ENCODE results near the gene CDH13. TPM values are rescaled to one million over a fixed set of nuclear protein-coding genes. Genes with fewer than 3 reads are reported as not detected.

CDH13 gene
- total RNA-seq, 1 donor from 2014 or later: 161 TPM

DNA sequence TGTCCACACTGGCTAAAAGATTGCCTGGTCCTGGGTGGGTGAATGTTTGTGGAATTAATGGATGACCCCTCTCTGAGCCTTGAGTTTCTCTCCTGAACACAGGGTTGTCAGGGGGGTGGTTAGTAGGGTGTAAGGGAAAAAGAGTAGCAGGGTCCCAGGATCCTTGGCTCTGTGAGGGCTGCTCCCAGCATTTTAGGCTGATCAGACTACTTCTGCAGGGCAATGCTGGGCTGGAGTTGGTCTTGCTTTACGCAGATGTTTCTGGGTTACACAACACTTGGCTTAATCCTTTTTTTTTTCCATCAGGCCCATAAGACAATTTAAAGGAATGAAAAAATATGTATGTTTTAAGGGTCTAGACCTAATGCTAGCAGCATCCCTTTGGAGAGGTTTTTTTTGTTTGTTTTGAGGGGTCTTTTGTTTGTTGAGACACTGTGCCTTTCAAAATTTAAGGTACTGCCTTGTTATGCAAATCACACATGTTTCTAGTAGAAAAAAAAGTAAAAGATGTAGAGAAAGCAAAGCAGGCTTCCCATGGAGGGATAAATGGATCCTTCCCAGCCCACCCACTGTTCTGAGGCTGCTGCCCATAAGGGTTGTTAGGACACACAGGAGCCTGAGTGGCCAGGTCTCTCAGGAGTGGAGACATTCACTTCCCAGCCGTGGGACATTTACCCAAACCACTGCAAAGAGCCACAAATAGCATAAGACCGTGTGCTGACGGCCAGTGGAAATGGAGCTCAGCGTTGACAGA is 955.4 kb downstream of the CDH13 start:
- no peaks in the 10 kb centered on the region for H3K4me1 ChIP-seq
- H3K27me3 ChIP-seq (ENCODE audit: low read depth): no peaks in the 10 kb centered on the region
- no peaks in the 10 kb centered on the region for H3K36me3 ChIP-seq
- no peak overlapping the region for H3K4me3 ChIP-seq
- TF ChIP-seq, protein P1, sequence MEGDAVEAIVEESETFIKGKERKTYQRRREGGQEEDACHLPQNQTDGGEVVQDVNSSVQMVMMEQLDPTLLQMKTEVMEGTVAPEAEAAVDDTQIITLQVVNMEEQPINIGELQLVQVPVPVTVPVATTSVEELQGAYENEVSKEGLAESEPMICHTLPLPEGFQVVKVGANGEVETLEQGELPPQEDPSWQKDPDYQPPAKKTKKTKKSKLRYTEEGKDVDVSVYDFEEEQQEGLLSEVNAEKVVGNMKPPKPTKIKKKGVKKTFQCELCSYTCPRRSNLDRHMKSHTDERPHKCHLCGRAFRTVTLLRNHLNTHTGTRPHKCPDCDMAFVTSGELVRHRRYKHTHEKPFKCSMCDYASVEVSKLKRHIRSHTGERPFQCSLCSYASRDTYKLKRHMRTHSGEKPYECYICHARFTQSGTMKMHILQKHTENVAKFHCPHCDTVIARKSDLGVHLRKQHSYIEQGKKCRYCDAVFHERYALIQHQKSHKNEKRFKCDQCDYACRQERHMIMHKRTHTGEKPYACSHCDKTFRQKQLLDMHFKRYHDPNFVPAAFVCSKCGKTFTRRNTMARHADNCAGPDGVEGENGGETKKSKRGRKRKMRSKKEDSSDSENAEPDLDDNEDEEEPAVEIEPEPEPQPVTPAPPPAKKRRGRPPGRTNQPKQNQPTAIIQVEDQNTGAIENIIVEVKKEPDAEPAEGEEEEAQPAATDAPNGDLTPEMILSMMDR (IDR thresholded peaks at IDR 0.05; ENCODE audit: borderline replicate concordance): no peak
- intact Hi-C loops (cut with micrococcal nuclease): loop anchor here (10.0 kb wide), 1 partner anchor 67 kb away; no protein-coding TSS in a partner anchor
- DNase-seq: no peak
- H3K9me3 ChIP-seq (replicated peaks): no peaks in the 10 kb centered on the region
- no peak overlapping the region for H3K27ac ChIP-seq (replicated peaks)

DNA sequence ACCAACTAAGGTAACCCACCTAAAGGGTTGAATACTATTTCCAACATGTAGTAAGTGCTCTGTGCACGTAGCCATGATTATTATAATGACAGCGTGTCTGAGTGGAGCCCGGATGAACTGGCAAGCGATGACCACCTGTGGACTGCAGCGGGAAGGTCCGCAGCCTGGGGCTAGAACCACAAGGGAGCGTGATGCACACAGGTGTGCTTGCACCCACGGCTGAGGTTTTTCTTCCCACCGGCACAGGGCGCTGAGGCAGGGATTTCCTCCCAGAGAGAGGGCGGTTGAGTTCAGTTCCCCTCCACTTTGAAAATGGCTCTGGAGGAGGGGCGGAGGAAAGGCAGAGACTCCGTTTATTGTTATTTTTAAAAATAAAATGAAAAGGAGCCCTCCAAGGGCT is 959.3 kb downstream of the CDH13 start:
- H3K4me3 ChIP-seq: no peak overlapping the region
- no peaks in the 10 kb centered on the region for H3K36me3 ChIP-seq
- H3K27me3 ChIP-seq (ENCODE audit: low read depth): no peaks in the 10 kb centered on the region
- H3K27ac ChIP-seq (replicated peaks): no peak overlapping the region
- intact Hi-C loops (cut with micrococcal nuclease): loop anchor here (10.0 kb wide), 1 partner anchor 71 kb away; no protein-coding TSS in a partner anchor
- DNase-seq: no peak
- H3K9me3 ChIP-seq (replicated peaks): no peaks in the 10 kb centered on the region
- TF ChIP-seq, protein P1 (IDR thresholded peaks at IDR 0.05; ENCODE audit: borderline replicate concordance): no peak
- H3K4me1 ChIP-seq: no peaks in the 10 kb centered on the region

DNA sequence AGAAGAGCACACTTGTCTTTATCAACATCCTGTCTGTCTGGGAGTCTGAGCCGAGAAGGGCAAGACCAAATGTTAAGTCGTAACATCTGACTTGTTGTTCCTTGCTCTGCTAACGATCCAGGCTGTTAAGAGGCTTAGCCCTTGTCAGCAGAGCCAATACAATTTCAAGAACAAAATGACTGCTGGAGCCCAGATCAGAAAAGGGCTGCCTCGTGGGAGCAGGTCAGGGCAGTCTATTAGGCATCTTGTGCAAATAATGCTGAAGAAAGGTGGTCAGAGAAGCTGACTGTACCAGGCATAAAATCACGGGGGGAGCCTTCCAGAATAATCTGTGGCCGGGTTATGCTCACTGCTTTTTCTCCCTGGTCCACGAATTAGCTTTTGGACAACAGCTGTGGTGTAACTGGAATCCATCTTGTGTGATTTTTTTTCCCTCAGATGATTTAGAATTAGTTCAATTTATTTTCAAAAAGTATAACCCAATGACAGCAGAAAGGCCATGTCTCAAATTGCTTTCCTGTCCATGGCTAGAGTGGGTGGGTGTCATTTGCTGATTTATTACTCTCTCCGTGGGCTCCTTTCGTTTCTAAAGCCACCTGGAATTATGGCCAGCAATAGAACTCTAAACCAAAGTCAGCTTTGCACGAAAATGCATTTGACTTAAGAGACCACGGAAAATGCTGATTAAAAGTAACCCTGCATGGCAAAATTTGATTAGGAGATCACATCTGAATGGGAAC is 959.9 kb downstream of the CDH13 start:
- H3K27ac ChIP-seq (replicated peaks): no peak overlapping the region
- H3K4me1 ChIP-seq: no peaks in the 10 kb centered on the region
- no peaks in the 10 kb centered on the region for H3K9me3 ChIP-seq (replicated peaks)
- DNase-seq: no peak
- TF ChIP-seq, protein P1 (IDR thresholded peaks at IDR 0.05; ENCODE audit: borderline replicate concordance): no peak
- no peaks in the 10 kb centered on the region for H3K36me3 ChIP-seq
- no peaks in the 10 kb centered on the region for H3K27me3 ChIP-seq (ENCODE audit: low read depth)
- H3K4me3 ChIP-seq: no peak overlapping the region
- intact Hi-C loops (cut with micrococcal nuclease): loop anchor here (10.0 kb wide), 1 partner anchor 72 kb away; no protein-coding TSS in a partner anchor

DNA sequence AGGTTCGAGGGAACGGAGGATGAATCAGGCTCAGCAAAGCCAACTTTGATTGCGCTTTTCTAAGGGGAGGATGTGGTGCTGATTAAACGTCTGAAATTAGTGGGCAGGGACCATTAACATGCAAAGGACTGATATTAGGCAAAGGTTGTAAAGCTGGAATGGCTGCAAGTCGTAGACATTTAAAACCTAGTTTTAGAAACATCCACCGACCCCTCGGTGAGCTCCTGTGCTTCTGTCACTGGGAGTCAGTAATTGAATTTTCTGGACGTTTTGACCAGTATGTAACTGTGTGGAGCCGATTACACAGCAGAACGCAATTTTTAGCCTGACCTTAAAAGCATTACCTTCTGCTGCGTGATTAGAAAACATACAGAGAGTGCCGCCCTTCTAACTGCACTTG is 960.4 kb downstream of the CDH13 start:
- intact Hi-C loops (cut with micrococcal nuclease): loop anchor here (10.0 kb wide), 1 partner anchor 72 kb away; no protein-coding TSS in a partner anchor
- Histone ChIP-seq H3K27me3 (ENCODE audit: low read depth) (no peaks in the 10 kb centered on the region), H3K4me1 (no peaks in the 10 kb centered on the region), H3K36me3 (no peaks in the 10 kb centered on the region), H3K9me3 (replicated peaks) (no peaks in the 10 kb centered on the region), H3K4me3 (no peak overlapping the region), H3K27ac (replicated peaks) (no peak overlapping the region)
- DNase-seq: no peak
- TF ChIP-seq, protein P1 (IDR thresholded peaks at IDR 0.05; ENCODE audit: borderline replicate concordance): no peak

DNA sequence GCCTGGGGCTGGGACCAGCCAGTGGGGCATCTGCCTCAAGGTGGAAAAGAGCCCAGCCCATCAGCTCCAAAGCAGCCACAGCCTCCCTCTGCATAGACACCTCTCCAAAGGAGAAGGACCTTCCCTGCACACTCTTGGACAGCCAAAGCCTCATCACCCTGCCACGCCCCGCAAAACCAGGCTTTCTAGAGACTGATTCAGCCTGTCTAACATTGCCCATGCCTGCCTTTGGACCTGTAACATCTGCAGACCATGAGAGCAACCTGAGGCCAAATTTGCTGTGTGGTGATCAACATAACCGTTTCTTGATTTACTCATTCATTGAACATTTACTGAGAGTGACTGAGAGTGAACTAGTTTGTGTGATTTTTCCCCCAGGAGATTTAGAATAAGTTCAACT is 961.3 kb downstream of the CDH13 start:
- Histone ChIP-seq H3K36me3 (no peaks in the 10 kb centered on the region), H3K9me3 (replicated peaks) (no peaks in the 10 kb centered on the region), H3K27ac (replicated peaks) (no peak overlapping the region), H3K27me3 (ENCODE audit: low read depth) (no peaks in the 10 kb centered on the region), H3K4me3 (no peak overlapping the region), H3K4me1 (no peaks in the 10 kb centered on the region)
- intact Hi-C loops (cut with micrococcal nuclease): loop anchor here (10.0 kb wide), 1 partner anchor 73 kb away; no protein-coding TSS in a partner anchor
- DNase-seq: no peak
- TF ChIP-seq, protein P1 (IDR thresholded peaks at IDR 0.05; ENCODE audit: borderline replicate concordance): no peak

Measured in left ventricle myocardium inferior (tissue), 1 donor.